GM19324 (cell line): ENCODE measurements around the gene FXYD7.
A peak's percentile ranks its signal among the peaks of the same experiment; 100 is the strongest.

ENCODE experiments used
- ATAC-seq: cut with Tn5 transposase; IDR thresholded peaks from one replicate; pipeline ENCODE4 v1.9.1; 2021; ENCODE audit warnings: mild to moderate bottlenecking, moderate library complexity; ENCODE audit not compliant: unreplicated experiment, low FRiP score

FXYD7 gene

GRCh38 chr19:35109395-35110112, 33.5 kb upstream of the FXYD7 start:
- ATAC-seq, result no peak

GRCh38 chr19:35110974-35111373, 32.1 kb upstream of the FXYD7 start:
- no peak for ATAC-seq

- no peak for ATAC-seq
Observed at GRCh38 chr19:35112995-35113688, 29.9 kb upstream of the FXYD7 start.

GRCh38 chr19:35114353-35115176, 28.5 kb upstream of the FXYD7 start:
- ATAC-seq, result no peak

GRCh38 chr19:35115177-35115951, 27.7 kb upstream of the FXYD7 start, which contains the start of gene FXYD3:
FXYD3 (plus strand) TSS chr19:35115823; CDS start chr19:35119377, 3,554 bp downstream.
- no peak for ATAC-seq

GRCh38 chr19:35116072-35116801, 26.8 kb upstream of the FXYD7 start:
- no peak for ATAC-seq

- no peak for ATAC-seq
Observed at GRCh38 chr19:35117116-35117515, 25.9 kb upstream of the FXYD7 start.

GRCh38 chr19:35117799-35118198, 25.3 kb upstream of the FXYD7 start:
- ATAC-seq, result no peak

GRCh38 chr19:35118268-35119020, 24.6 kb upstream of the FXYD7 start:
- ATAC-seq, result no peak

- ATAC-seq, result no peak
Observed at GRCh38 chr19:35119091-35119490, 24.0 kb upstream of the FXYD7 start.

- ATAC-seq, result no peak
Observed at GRCh38 chr19:35119578-35120155, 23.4 kb upstream of the FXYD7 start.

- ATAC-seq, result no peak
Observed at GRCh38 chr19:35120492-35120891, 22.6 kb upstream of the FXYD7 start.

GRCh38 chr19:35120898-35121297, 22.2 kb upstream of the FXYD7 start:
- no peak for ATAC-seq

GRCh38 chr19:35122687-35123551, 20.1 kb upstream of the FXYD7 start:
- ATAC-seq, result no peak

GRCh38 chr19:35123573-35123972, 19.5 kb upstream of the FXYD7 start:
- no peak for ATAC-seq

- ATAC-seq, result peak; percentile 60
Observed at GRCh38 chr19:35124098-35125060, 18.7 kb upstream of the FXYD7 start.

- ATAC-seq, result no peak
Observed at GRCh38 chr19:35125270-35125717, 17.8 kb upstream of the FXYD7 start.
